Spleen (tissue), 7 donors: Measurements from ENCODE around the gene ZBED2.

Experiments used
- CTCF ChIP-seq, 11 experiments: fragments of 200-600 bp in 7 of 11; fragments of 450-650 bp in 4 of 11; sonication (generic) in 4 of 11; IDR thresholded peaks in 8 of 11; conservative IDR thresholded peaks in 3 of 11; 1 replicate in 7 of 11; 2 replicates in 4 of 11; pipeline versions ENCODE4 v1.4.0 to v1.8.0; 2016 to 2021; ENCODE audit warnings: antibody characterized with exemption in 11 of 11, inconsistent platforms in 4 of 11, mild to moderate bottlenecking in 1 of 11
- POLR2A ChIP-seq, 3 donors: fragments of 450-650 bp; IDR thresholded peaks; one replicate each; pipeline ENCODE4 v1.5.1; 2017; ENCODE audit warnings: antibody characterized with exemption in 3 of 3, mild to moderate bottlenecking in 1 of 3
- POLR2AphosphoS5 ChIP-seq, 3 donors: sonication (generic); formaldehyde crosslinking; IDR thresholded peaks; one replicate each; pipeline ENCODE4 v1.5.1; 2017; ENCODE audit warnings: antibody characterized with exemption in 3 of 3
- donor health status: DM: no; HTN: no; CAD: no; lungs with moderate emphysema.
- donor health status: DM: no; HTN: no; CAD: no.
- donor health status: DM: no; HTN: no; CAD: no.

GRCh38 chr3:111607240-111607920 is 12.2 kb upstream of the ZBED2 start:
- TF ChIP-seq POLR2A (IDR thresholded peaks at IDR 0.05) (no peak), POLR2AphosphoS5 (IDR thresholded peaks at IDR 0.05) (no peak), CTCF (IDR thresholded peaks at IDR 0.05 in 8 of 11, conservative IDR thresholded peaks at IDR 0.05 in 3 of 11) (no peak)
